Measurements from ENCODE around the gene TSGA10. TPM values are rescaled to one million over a fixed set of nuclear protein-coding genes. Genes with fewer than 3 reads are reported as not detected.

TSGA10 gene
- 0.65 and 0.76 TPM in 2 replicates for total RNA-seq

GRCh38 chr2:99154643-99155536, at the start of gene TSGA10, which contains the start of gene LIPT1:
Gene TSGA10, minus strand, starts transcription at chr2:99154942. Its CDS starts 45,503 bp downstream, at chr2:99109439.
Gene LIPT1, plus strand, starts transcription at chr2:99154967. Its CDS starts 6,991 bp downstream, at chr2:99161958.

GRCh38 chr2:99180755-99181623, 26.2 kb upstream of the TSGA10 start, which contains the start of the genes MITD1 and MRPL30:
Gene MITD1, minus strand, starts transcription at chr2:99181058. Its CDS starts 77 bp downstream, at chr2:99180981.
Gene MRPL30, plus strand, starts transcription at chr2:99181184. Its CDS starts 5,020 bp downstream, at chr2:99186204.

GRCh38 chr2:99141110-99142108, 13.3 kb downstream of the TSGA10 start, which contains the start of gene C2orf15:
Gene C2orf15, plus strand, starts transcription at chr2:99141707. Its CDS starts 8,852 bp downstream, at chr2:99150559.

Other genes with a start within 250 kb of the TSGA10 start
- gene CRACDL, start 218.7 kb downstream of the TSGA10 start, total RNA-seq: 4.2 and 7.3 TPM in 2 replicates
- not detected in 2 replicates for gene C2orf15, start 13.2 kb downstream of the TSGA10 start, total RNA-seq
- gene LIPT1, start within 50 bp of the TSGA10 start, total RNA-seq: 5.5 and 9.0 TPM in 2 replicates
- gene MITD1, start 26.1 kb upstream of the TSGA10 start, total RNA-seq: 30.9 and 43.3 TPM in 2 replicates
- gene MRPL30, start 26.2 kb upstream of the TSGA10 start, total RNA-seq: 47.1 and 49.1 TPM in 2 replicates
- gene LYG2, start 100.7 kb upstream of the TSGA10 start, total RNA-seq: not detected in 2 replicates
- gene LYG1, start 146.3 kb upstream of the TSGA10 start, total RNA-seq: not detected in 2 replicates
- 131 and 132 TPM in 2 replicates for gene TXNDC9, start 181.4 kb upstream of the TSGA10 start, total RNA-seq
- 13.5 and 23.7 TPM in 2 replicates for gene EIF5B, start 182.4 kb upstream of the TSGA10 start, total RNA-seq